ENCODE results near the gene LRCH1. TPM values are rescaled to one million over a fixed set of nuclear protein-coding genes. Genes with fewer than 3 reads are reported as not detected.

Gene LRCH1
- total and polyA plus RNA-seq, 8 donors: 2.0 to 10.5 (median 3.8) TPM

DNA sequence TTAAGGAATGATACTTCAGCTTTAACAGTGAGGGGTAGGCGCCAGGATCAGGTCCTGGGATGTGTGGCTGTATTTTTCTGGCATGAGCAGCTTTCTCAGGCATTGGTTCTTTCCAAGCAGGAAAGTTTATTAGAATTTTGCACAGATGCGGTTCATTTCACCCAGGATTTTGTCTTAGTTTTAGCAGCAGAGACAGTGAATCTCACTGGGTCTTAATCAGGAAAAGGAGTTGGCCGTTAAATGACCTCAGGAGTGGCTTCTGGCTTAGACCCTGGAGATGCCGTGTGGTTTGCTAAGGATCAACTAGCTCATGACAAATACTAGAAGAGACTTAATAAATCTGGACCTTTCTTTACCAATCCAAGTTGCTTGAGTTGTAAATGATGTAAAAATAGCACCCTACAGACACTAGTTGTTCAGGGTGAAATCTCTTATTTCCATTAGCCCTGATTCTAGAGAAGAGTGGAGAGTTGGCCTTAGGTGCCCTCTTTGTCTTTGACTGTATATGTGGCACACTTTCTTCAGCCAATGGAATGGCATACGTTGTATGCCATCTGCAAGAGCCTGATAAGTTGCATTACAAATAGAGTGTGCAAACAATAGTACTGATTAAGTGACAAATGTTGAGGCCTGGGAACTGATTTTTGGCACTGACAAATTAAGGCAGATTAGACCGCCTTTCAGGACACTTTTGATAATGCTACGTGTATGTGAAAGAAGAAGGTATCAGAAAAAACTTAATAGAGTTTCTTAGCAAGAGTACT is 34.0 kb downstream of the LRCH1 start:
- TF ChIP-seq, protein P1, sequence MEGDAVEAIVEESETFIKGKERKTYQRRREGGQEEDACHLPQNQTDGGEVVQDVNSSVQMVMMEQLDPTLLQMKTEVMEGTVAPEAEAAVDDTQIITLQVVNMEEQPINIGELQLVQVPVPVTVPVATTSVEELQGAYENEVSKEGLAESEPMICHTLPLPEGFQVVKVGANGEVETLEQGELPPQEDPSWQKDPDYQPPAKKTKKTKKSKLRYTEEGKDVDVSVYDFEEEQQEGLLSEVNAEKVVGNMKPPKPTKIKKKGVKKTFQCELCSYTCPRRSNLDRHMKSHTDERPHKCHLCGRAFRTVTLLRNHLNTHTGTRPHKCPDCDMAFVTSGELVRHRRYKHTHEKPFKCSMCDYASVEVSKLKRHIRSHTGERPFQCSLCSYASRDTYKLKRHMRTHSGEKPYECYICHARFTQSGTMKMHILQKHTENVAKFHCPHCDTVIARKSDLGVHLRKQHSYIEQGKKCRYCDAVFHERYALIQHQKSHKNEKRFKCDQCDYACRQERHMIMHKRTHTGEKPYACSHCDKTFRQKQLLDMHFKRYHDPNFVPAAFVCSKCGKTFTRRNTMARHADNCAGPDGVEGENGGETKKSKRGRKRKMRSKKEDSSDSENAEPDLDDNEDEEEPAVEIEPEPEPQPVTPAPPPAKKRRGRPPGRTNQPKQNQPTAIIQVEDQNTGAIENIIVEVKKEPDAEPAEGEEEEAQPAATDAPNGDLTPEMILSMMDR (IDR thresholded peaks at IDR 0.05): no peak
- Histone ChIP-seq H3K9me3 (no peaks in the 10 kb centered on the region), H3K27me3 (no peaks in the 10 kb centered on the region), H3K27ac (no peak overlapping the region), H3K4me3 (no peak overlapping the region), H3K4me1 (peaks cover 15 to 29% (median 22%) of the 10 kb centered on the region in 3 donors), H3K36me3 (no peaks in the 10 kb centered on the region)
- intact Hi-C loops (cut with DNase I): no loop called here
- ATAC-seq (peak; percentile 46 to 78 (median 63)), DNase-seq (no peak), FAIRE-seq (no peak)
- 38 to 40% methylated on average over 7 of the region's 7 CpGs for WGBS, 2 donors

DNA sequence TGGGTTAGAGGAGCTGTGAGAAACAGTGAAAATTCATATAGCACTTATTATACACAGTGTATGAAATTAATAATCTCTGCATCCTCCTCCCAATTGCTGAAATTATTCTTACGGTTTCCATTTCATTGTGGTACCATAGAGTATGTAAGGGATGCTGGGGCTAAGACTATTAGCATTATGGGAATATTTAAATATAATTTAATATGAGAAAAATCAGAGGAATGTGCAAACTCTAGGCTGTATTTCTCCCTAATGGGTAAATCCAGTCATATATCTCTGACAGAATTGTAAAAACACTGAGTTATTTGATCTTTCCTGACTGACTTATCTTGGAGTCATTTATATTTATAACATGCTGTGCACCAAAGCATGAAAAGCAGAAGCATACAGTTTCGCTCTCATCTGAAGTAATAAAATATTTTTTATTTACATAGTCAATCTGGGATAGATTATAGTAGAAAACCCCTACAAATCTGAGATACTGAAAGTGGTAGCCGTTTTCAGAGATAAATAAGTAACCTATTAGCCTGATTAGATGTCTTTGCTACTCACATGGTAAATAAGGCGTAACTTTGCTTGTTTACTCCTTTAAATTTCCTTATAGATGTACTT is 34.9 kb downstream of the LRCH1 start:
- no peak for FAIRE-seq

DNA sequence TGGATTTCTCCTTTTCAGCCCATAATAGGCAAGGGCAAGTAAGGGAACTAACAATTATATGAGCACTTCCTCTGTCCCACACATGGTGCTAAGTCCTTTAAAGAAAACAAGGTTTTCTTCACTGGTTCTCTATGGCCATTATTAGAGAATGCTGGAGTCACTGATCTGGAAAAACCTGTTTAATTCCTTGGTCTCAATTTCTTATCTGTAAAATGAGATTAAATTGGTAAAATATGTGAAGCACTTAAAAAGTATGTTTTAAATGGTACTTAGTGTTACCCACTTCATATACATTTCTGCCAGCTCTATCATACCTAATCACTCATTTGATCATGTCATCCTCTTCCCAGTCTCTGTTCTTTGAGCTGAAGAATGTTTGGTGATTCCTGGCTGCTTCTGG is 39.4 kb downstream of the LRCH1 start:
- Histone ChIP-seq H3K4me1 (peaks cover 11 to 33% (median 26%) of the 10 kb centered on the region in 3 donors), H3K4me3 (no peak overlapping the region), H3K27me3 (no peaks in the 10 kb centered on the region), H3K9me3 (no peaks in the 10 kb centered on the region), H3K27ac (no peak overlapping the region), H3K36me3 (no peaks in the 10 kb centered on the region)
- no peak for DNase-seq
- intact Hi-C loops (cut with DNase I): no loop called here
- FAIRE-seq: no peak
- TF ChIP-seq, protein P1 (IDR thresholded peaks at IDR 0.05): no peak
- ATAC-seq: peak in 2 of 4 donors; percentile 24 to 46

More for the DNA sequence above, 34.9 kb downstream of the LRCH1 start:
- Histone ChIP-seq H3K36me3 (no peaks in the 10 kb centered on the region), H3K9me3 (no peaks in the 10 kb centered on the region), H3K27me3 (no peaks in the 10 kb centered on the region), H3K27ac (no peak overlapping the region), H3K4me1 (peaks cover 20 to 37% (median 29%) of the 10 kb centered on the region in 3 donors), H3K4me3 (no peak overlapping the region)
- WGBS, 2 donors: 19 to 21% methylated on average over 4 of the region's 4 CpGs
- DNase-seq (no peak), ATAC-seq (peak in 3 of 4 donors; percentile 18 to 61 (median 46))
- intact Hi-C loops (cut with DNase I): no loop called here
- TF ChIP-seq, protein P1 (IDR thresholded peaks at IDR 0.05): no peak

DNA sequence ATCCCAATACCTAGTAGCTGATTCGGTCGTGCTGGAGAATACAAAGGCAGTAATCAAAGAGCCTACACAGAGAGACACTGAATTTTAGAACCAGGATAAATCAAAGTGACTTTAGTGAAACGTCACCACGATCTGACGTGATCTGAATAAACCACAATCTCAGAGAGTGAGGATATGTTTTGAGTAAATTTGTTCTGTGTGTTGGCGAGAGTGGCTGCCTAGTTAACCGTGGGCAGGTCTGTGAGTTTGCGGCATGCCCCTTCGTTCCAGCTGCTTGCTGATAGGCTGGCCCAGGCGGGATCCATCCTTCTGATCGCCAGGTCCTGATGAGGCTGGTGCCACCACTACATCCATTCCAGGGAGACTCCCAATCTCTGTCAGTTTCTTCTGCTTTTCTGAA is 40.4 kb downstream of the LRCH1 start:
- TF ChIP-seq, protein P1 (IDR thresholded peaks at IDR 0.05): no peak
- no peak for FAIRE-seq
- Histone ChIP-seq H3K9me3 (no peaks in the 10 kb centered on the region), H3K27ac (no peak overlapping the region), H3K4me1 (peaks cover 5 to 23% (median 16%) of the 10 kb centered on the region in 3 donors), H3K4me3 (no peak overlapping the region), H3K36me3 (no peaks in the 10 kb centered on the region), H3K27me3 (no peaks in the 10 kb centered on the region)
- intact Hi-C loops (cut with DNase I): no loop called here
- no peak for DNase-seq
- ATAC-seq: no peak
- WGBS, 2 donors: 93 to 95% methylated on average over 11 of the region's 11 CpGs

All from pancreas (tissue), 10 donors.